DND-41 (cell line): ENCODE results near the gene FMN2.

ENCODE experiments used
- EZH2 ChIP-seq: IDR thresholded peaks from 3 replicates; pipeline ENCODE4 v1.6.1; 2012; ENCODE audit warnings: borderline replicate concordance, low read depth, mild to moderate bottlenecking, moderate library complexity, low read length, inconsistent platforms; ENCODE audit not compliant: severe bottlenecking
- TF ChIP-seq, protein P1 (sequence below): IDR thresholded peaks from 2 replicates; pipeline ENCODE4 v1.5.1; 2012; ENCODE audit warnings: borderline replicate concordance, low read length, moderate library complexity, mild to moderate bottlenecking; ENCODE audit not compliant: poor library complexity, severe bottlenecking; ENCODE audit errors: extremely low read depth

GRCh38 chr1:240282061-240282830 lies 190.6 kb downstream of the FMN2 start:
- TF ChIP-seq, protein P1, sequence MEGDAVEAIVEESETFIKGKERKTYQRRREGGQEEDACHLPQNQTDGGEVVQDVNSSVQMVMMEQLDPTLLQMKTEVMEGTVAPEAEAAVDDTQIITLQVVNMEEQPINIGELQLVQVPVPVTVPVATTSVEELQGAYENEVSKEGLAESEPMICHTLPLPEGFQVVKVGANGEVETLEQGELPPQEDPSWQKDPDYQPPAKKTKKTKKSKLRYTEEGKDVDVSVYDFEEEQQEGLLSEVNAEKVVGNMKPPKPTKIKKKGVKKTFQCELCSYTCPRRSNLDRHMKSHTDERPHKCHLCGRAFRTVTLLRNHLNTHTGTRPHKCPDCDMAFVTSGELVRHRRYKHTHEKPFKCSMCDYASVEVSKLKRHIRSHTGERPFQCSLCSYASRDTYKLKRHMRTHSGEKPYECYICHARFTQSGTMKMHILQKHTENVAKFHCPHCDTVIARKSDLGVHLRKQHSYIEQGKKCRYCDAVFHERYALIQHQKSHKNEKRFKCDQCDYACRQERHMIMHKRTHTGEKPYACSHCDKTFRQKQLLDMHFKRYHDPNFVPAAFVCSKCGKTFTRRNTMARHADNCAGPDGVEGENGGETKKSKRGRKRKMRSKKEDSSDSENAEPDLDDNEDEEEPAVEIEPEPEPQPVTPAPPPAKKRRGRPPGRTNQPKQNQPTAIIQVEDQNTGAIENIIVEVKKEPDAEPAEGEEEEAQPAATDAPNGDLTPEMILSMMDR, result no peak
- no peak for TF ChIP-seq EZH2
